CD4-positive, CD25-positive, alpha-beta regulatory T cell (primary cell): ENCODE results near the gene CIPC. TPM values are rescaled to one million over a fixed set of nuclear protein-coding genes. Genes with fewer than 3 reads are reported as not detected.

Source experiments
- ATAC-seq, 2 donors: fragments of 150-1000 bp; cut with Tn5 transposase; one replicate each; pipeline ENCODE4 v1.10.0; 2021; ENCODE audit warnings: low read depth in 2 of 2, moderate number of reproducible peaks in 2 of 2, moderate library complexity in 1 of 2
- DNase-seq, 3 donors: peaks; one replicate each; pipeline versions ENCODE4 v3.0.0 to v3.0.0-alpha.2; 2012 to 2022; ENCODE audit warnings: mixed read lengths in 1 of 3
- H3K27ac ChIP-seq: one replicate; pipeline ENCODE4 v1.7.0; 2013; ENCODE audit warnings: mild to moderate bottlenecking, low read length; ENCODE audit not compliant: insufficient read depth, poor library complexity, severe bottlenecking
- H3K27me3 ChIP-seq: one replicate; pipeline ENCODE4 v1.7.0; 2013; ENCODE audit warnings: low read length; ENCODE audit not compliant: control insufficient read depth, insufficient read depth
- H3K36me3 ChIP-seq: one replicate; pipeline ENCODE4 v1.7.0; 2013; ENCODE audit warnings: mild to moderate bottlenecking, low read length, moderate library complexity; ENCODE audit not compliant: control insufficient read depth, insufficient read depth
- H3K4me1 ChIP-seq: 2 replicates; pipeline ENCODE4 v1.7.0; 2013; ENCODE audit warnings: mild to moderate bottlenecking, low read length; ENCODE audit not compliant: insufficient read depth, control insufficient read depth, poor library complexity, severe bottlenecking
- H3K4me3 ChIP-seq: one replicate; pipeline ENCODE4 v1.7.0; 2013; ENCODE audit warnings: low read depth, mild to moderate bottlenecking, low read length, moderate library complexity
- H3K9me3 ChIP-seq, 2 experiments: 1 replicate in 1 of 2; 2 replicates in 1 of 2; pipeline ENCODE4 v1.7.0; 2013; ENCODE audit warnings: low read length in 2 of 2, mild to moderate bottlenecking in 1 of 2, moderate library complexity in 1 of 2; ENCODE audit not compliant: control insufficient read depth in 2 of 2
- H3K27ac Mint-ChIP-seq, 3 donors: one replicate each; pipeline ENCODE4 v1.8.0; 2020 to 2022; ENCODE audit warnings: mild to moderate bottlenecking in 3 of 3, mixed read lengths in 3 of 3, moderate library complexity in 2 of 3
- H3K27me3 Mint-ChIP-seq: one replicate; pipeline ENCODE4 v1.8.0; 2022; ENCODE audit warnings: mild to moderate bottlenecking, mixed read lengths
- H3K36me3 Mint-ChIP-seq: one replicate; pipeline ENCODE4 v1.8.0; 2020; ENCODE audit warnings: mixed read lengths
- H3K4me1 Mint-ChIP-seq, 4 donors: one replicate each; pipeline ENCODE4 v1.8.0; 2020 to 2022; ENCODE audit warnings: mixed read lengths in 4 of 4, mild to moderate bottlenecking in 1 of 4
- H3K4me3 Mint-ChIP-seq, 4 donors: one replicate each; pipeline ENCODE4 v1.8.0; 2020 to 2022; ENCODE audit warnings: mild to moderate bottlenecking in 4 of 4, mixed read lengths in 4 of 4, moderate library complexity in 3 of 4
- H3K9me3 Mint-ChIP-seq, 7 donors: one replicate each; pipeline ENCODE4 v1.8.0; 2020 to 2022; ENCODE audit warnings: mixed read lengths in 7 of 7, mild to moderate bottlenecking in 3 of 7, moderate library complexity in 2 of 7
- polyA plus RNA-seq, 4 donors: library from polyadenylated mRNA; unstranded; fragments of 300-500 nt; fragmentation: Illumina TruSeq; gene quantifications; one replicate each; pipeline ENCODE4 v1.2.3, GENCODE V29; 2021
- total RNA-seq: library from RNA; stranded (reverse); gene quantifications from one replicate; pipeline ENCODE4 v1.2.3, GENCODE V29; 2022

The CIPC gene
- total and polyA plus RNA-seq, 5 donors from 2014 or later, result 11.4 to 14.2 (median 12.4) TPM

DNA sequence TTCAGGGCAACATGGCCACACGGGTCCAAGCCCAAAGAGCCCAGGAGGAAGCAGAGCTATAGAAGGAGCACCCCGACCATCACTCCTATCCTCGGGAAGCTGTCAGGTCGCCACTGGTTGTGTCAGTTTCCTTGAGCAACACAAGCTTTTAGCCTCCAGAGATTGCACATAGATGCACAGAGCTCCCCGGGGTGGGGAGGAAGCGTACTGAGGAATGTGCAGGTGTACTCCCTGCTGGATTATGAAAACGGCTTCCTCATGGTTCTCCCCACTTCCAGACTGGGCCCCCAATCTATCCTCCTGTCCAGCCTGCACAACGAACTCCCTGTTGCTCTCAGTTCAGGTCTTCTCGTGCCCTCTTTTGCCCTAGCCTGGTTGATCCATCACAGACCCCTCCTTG, 39.3 kb upstream of the CIPC start:
- H3K36me3 Mint-ChIP-seq, result no peaks in the 10 kb centered on the region
- H3K9me3 Mint-ChIP-seq, result no peaks in the 10 kb centered on the region
- no peak overlapping the region for H3K4me3 Mint-ChIP-seq
- Histone ChIP-seq H3K27me3 (no peaks in the 10 kb centered on the region), H3K4me3 (no peak overlapping the region), H3K9me3 (no peaks in the 10 kb centered on the region), H3K27ac (no peak overlapping the region), H3K36me3 (no peaks in the 10 kb centered on the region), H3K4me1 (peaks cover 9% of the 10 kb centered on the region)
- ATAC-seq (no peak), DNase-seq (no peak)
- peaks cover 0 to 12% (median 5%) of the 10 kb centered on the region in 4 donors for H3K4me1 Mint-ChIP-seq
- H3K27ac Mint-ChIP-seq, result peak overlapping the region in 1 of 3 donors; percentile 67
- H3K27me3 Mint-ChIP-seq, result no peaks in the 10 kb centered on the region

DNA sequence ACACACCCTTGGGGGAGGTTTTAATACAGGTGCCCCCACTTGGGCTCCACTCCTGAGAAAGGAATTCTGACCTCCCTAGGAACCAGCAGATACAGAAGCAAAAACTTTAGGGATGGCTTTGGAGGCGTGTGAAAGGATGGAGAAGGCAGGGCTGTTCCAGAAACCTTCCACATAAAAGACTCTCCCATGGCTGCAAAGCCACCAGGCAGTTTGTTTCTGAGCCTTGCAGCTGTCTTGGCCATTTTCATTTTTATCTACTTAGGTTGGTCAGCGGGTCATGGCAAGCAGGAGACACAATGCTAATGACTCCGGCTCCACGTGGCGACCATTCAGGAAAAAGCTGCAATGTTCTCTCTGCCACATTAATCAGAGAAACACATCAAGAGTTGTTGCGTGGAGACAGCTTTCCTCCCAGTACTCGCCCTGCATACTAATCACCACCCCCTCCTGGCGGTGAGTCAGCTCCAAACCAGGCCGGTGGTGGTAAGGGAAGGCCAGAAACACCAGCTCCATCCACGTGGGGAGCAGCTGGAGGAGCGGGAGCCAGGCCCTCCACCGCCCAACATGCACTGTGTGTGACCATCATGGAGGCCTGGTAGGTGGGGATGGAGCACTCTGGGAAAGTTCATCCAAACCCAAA, 38.7 kb upstream of the CIPC start:
- no peaks in the 10 kb centered on the region for H3K9me3 ChIP-seq
- H3K36me3 ChIP-seq, result no peaks in the 10 kb centered on the region
- peaks cover 9% of the 10 kb centered on the region for H3K4me1 ChIP-seq
- H3K4me1 Mint-ChIP-seq, result peaks cover 0 to 11% (median 5%) of the 10 kb centered on the region in 4 donors
- H3K27ac Mint-ChIP-seq, result no peak overlapping the region
- no peak overlapping the region for H3K27ac ChIP-seq
- DNase-seq, result no peak
- no peaks in the 10 kb centered on the region for H3K36me3 Mint-ChIP-seq
- peak in 1 of 2 donors; percentile 42 for ATAC-seq
- no peak overlapping the region for H3K4me3 Mint-ChIP-seq
- no peaks in the 10 kb centered on the region for H3K9me3 Mint-ChIP-seq
- no peaks in the 10 kb centered on the region for H3K27me3 ChIP-seq
- H3K27me3 Mint-ChIP-seq, result no peaks in the 10 kb centered on the region
- no peak overlapping the region for H3K4me3 ChIP-seq

DNA sequence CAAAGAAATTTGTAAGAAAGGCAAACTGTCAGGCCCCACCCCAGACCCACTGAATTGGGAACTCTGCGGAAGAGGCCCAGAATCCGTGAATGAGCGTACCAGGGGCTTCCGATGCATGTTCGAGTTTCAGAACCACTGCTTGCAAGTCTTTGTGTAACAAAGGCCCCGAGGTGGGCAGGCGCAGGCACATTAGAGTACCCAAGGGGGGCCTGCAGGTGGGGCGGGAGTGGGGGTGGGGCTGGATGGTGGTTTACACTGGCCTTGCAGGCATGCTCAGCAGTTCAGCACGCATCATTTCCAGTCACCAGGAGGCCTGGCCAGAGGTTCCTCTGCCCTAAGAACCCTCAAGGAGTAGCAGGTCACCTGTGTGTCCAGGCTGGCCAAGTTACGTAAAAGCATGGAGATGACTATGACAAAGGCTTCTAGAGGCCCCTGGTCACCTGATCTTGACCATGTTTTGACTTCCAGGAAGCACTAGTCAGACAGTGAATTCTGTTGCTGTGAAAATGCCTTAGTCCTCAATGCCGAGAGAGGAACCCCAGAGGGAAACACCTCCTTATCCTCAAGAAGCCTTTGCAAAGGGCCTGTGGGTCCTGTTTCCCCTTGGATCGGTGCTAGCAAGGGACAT, 36.3 kb upstream of the CIPC start:
- H3K4me3 Mint-ChIP-seq, result no peak overlapping the region
- no peaks in the 10 kb centered on the region for H3K4me1 ChIP-seq
- H3K27ac Mint-ChIP-seq, result no peak overlapping the region
- ATAC-seq (no peak), DNase-seq (no peak)
- no peaks in the 10 kb centered on the region for H3K27me3 Mint-ChIP-seq
- H3K27me3 ChIP-seq, result no peaks in the 10 kb centered on the region
- no peak overlapping the region for H3K27ac ChIP-seq
- no peaks in the 10 kb centered on the region for H3K36me3 Mint-ChIP-seq
- no peaks in the 10 kb centered on the region for H3K4me1 Mint-ChIP-seq
- H3K9me3 Mint-ChIP-seq, result no peaks in the 10 kb centered on the region
- no peaks in the 10 kb centered on the region for H3K36me3 ChIP-seq
- H3K4me3 ChIP-seq, result no peak overlapping the region
- no peaks in the 10 kb centered on the region for H3K9me3 ChIP-seq

DNA sequence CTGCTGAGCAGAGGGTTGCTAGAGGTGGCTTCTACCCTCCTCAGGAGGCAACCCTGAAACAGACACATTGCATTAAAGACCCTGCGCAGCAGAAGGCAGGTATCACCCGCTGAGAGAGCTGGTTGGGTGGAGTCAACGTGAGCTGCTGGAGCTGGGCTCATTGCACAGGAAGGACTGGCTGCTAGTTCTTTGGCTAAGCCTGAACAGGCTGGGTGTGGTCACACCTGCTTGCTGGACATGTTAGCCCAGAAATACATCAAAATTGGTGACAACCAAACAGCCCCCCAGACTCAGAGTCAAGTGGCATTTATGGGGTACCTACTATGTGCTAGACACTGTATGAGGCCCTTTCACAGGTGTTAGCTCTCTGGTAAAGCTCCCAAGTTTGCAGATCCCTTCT, 35.8 kb upstream of the CIPC start:
- no peak overlapping the region for H3K27ac ChIP-seq
- H3K4me1 ChIP-seq, result no peaks in the 10 kb centered on the region
- no peaks in the 10 kb centered on the region for H3K9me3 ChIP-seq
- Mint-ChIP-seq H3K4me3 (no peak overlapping the region), H3K27ac (no peak overlapping the region), H3K4me1 (no peaks in the 10 kb centered on the region), H3K9me3 (no peaks in the 10 kb centered on the region), H3K27me3 (no peaks in the 10 kb centered on the region), H3K36me3 (no peaks in the 10 kb centered on the region)
- ATAC-seq, result no peak
- DNase-seq, result no peak
- no peaks in the 10 kb centered on the region for H3K27me3 ChIP-seq
- H3K4me3 ChIP-seq, result no peak overlapping the region
- no peaks in the 10 kb centered on the region for H3K36me3 ChIP-seq

DNA sequence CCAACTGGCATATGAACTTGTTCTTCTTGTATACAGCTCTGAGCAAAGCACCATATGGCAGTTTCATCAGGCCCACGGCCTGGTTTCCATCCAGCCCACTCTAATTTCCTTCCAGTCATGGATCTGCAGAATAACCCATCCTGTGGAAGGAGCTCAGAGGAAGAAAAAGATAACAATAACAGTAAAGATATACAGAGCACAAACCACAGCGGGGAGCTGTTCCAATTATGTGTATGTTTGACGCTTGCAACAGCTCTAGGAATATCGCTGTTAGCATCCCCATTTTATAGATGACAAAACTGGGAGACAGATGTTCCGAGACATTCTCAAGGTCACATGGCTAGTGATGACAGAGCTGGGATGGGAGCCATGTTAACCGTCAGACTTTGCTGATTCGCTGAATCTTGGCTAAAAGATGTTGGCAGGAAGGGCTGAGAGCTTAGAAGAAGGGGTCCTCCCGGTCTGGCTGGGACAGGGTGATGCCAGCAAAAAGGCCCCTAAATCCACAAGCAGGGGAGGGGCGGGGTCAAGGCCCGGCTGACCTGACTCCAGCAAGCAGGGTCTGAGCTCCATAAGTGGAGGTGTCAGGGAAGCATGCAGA, 34.4 kb upstream of the CIPC start:
- Histone ChIP-seq H3K9me3 (no peaks in the 10 kb centered on the region), H3K4me3 (no peak overlapping the region), H3K36me3 (no peaks in the 10 kb centered on the region), H3K4me1 (no peaks in the 10 kb centered on the region), H3K27ac (no peak overlapping the region), H3K27me3 (peaks cover 1% of the 10 kb centered on the region)
- H3K4me3 Mint-ChIP-seq, result no peak overlapping the region
- no peak for ATAC-seq
- H3K4me1 Mint-ChIP-seq, result peaks cover 0 to 4% (median 3%) of the 10 kb centered on the region in 4 donors
- no peak for DNase-seq
- H3K27ac Mint-ChIP-seq, result peak overlapping the region in 2 of 3 donors; percentile 15 to 25
- H3K27me3 Mint-ChIP-seq, result peaks cover 7% of the 10 kb centered on the region
- H3K9me3 Mint-ChIP-seq, result no peaks in the 10 kb centered on the region
- H3K36me3 Mint-ChIP-seq, result no peaks in the 10 kb centered on the region

DNA sequence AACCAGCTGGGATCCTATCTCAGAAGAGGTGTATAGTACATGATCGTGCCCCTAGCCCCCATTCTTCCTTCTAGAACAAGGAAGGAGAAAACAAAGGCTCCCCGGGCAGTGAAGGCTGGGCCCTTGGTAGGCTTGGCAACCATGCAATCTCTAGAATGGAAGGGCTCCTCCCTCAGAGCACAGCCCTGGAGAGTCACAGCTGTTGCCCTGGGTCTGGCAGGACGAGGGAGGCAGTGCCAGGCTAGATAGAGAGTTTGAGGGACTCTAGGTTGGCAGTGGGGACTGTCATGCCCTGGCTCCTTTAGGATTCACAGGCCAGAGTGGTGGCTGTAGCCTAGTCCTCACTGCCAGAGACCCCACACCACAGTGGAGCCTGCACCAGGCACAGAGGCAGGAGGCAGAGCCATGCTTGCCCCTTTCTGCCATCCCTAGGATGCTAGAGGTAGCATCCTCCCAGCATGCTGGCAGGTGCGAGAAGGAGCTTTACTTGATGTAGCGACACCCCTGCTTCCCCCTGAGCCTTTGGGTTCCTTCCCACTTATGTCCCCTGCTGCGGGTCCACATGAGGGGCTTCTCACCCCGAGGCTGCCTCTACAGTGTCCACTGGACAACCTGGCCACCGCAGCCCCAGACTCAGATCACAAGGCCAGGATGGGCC, 33.4 kb upstream of the CIPC start:
- no peak overlapping the region for H3K4me3 Mint-ChIP-seq
- ATAC-seq, result no peak
- H3K9me3 ChIP-seq, result no peaks in the 10 kb centered on the region
- no peak for DNase-seq
- H3K4me1 Mint-ChIP-seq, result peaks cover 0 to 6% (median 3%) of the 10 kb centered on the region in 4 donors
- peaks cover 3% of the 10 kb centered on the region for H3K27me3 ChIP-seq
- H3K36me3 ChIP-seq, result no peaks in the 10 kb centered on the region
- peaks cover 16% of the 10 kb centered on the region for H3K27me3 Mint-ChIP-seq
- H3K4me1 ChIP-seq, result no peaks in the 10 kb centered on the region
- H3K27ac Mint-ChIP-seq, result peak overlapping the region in 2 of 3 donors; percentile 6 to 38
- H3K4me3 ChIP-seq, result no peak overlapping the region
- no peaks in the 10 kb centered on the region for H3K36me3 Mint-ChIP-seq
- no peak overlapping the region for H3K27ac ChIP-seq
- H3K9me3 Mint-ChIP-seq, result no peaks in the 10 kb centered on the region

DNA sequence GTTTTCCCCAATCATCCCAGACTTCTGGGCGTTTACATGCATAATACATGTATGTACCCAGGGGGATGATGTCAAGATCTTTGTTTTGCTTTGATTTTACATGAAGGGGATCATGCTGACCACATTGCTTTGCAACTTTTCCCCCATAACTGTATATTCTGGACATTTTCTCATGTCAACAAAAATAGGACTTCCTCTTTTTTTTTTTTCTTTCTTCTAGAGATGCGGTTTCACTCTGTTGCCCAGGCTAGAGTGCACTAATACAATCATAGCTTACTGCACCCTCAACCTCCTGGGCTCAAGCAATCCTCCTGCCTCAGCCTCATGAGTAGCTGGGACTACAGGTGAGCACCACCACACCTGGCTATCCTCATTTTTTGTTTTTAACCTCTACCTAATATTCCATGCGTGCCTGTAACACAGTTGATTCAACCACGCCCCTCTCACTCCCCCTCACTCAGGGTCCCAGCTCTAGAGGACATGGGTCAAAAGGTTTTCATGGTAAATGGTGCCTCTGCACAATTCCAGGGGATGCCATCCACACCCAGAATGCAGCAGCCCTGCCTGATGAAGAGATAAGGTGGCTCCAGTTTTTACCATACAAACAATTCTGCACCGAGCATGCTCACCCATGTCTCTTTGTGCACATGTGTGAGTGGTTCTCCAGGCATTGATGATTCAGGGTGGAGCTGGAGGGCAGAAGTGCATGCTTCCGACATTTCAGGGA, 32.0 kb upstream of the CIPC start:
- H3K9me3 ChIP-seq, result no peaks in the 10 kb centered on the region
- H3K27me3 ChIP-seq, result peaks cover 3% of the 10 kb centered on the region
- H3K27ac ChIP-seq, result no peak overlapping the region
- Mint-ChIP-seq H3K9me3 (no peaks in the 10 kb centered on the region), H3K27me3 (peaks cover 23% of the 10 kb centered on the region), H3K27ac (peak overlapping the region in 1 of 3 donors; percentile 67), H3K36me3 (no peaks in the 10 kb centered on the region), H3K4me1 (peaks cover 0 to 6% (median 3%) of the 10 kb centered on the region in 4 donors), H3K4me3 (no peak overlapping the region)
- H3K36me3 ChIP-seq, result no peaks in the 10 kb centered on the region
- H3K4me1 ChIP-seq, result no peaks in the 10 kb centered on the region
- no peak overlapping the region for H3K4me3 ChIP-seq
- no peak for ATAC-seq
- no peak for DNase-seq
